Prostate gland (tissue), 2 donors: ENCODE results near the gene PCDH1.

ENCODE experiments used
- CTCF ChIP-seq, 4 experiments: fragments of 200-600 bp in 2 of 4; fragments of 450-650 bp in 2 of 4; sonication (generic) in 2 of 4; IDR thresholded peaks; 1 replicate in 3 of 4; 2 replicates in 1 of 4; pipeline ENCODE4 v1.5.1; 2016 to 2019; ENCODE audit warnings: antibody characterized with exemption in 4 of 4, mild to moderate bottlenecking in 2 of 4, moderate library complexity in 2 of 4
- POLR2AphosphoS5 ChIP-seq: sonication (generic); formaldehyde crosslinking; IDR thresholded peaks from one replicate; pipeline ENCODE4 v1.6.1; 2017; ENCODE audit warnings: antibody characterized with exemption

DNA sequence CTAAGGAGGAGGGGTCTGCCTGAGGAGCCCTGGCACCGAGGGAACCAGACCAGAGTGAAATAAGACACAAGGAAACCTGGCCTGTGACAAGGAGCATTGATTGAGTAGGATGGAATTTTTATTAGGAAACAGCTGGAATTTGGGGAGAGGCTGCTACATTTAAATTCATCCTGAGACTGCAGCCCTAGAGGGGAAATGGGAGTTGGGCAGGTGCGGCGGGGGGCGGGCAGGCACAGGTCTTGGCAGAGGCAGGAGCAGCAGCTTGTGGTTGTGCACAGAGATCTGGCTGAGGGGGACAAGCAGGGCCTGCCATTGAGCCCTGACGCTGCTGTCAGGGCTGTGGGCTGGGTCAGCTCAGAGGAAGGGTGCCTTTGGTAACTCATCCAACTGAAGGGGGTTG is 71.6 kb downstream of the PCDH1 start:
- TF ChIP-seq CTCF (IDR thresholded peaks at IDR 0.05) = no peak
- TF ChIP-seq POLR2AphosphoS5 = no peak
